ENCODE data around the gene JMJD6. TPM values are rescaled to one million over a fixed set of nuclear protein-coding genes. Genes with fewer than 3 reads are reported as not detected.

Gene JMJD6
- total and polyA plus RNA-seq, 2 experiments from 2014 or later: 11.4 to 12.8 TPM

- Mint-ChIP-seq H3K4me3 (peak overlapping the region; percentile 99), H3K36me3 (ENCODE audit: low read depth) (peaks cover 49% of the 10 kb centered on the region), H3K27ac (peak overlapping the region; percentile 90), H3K27me3 (ENCODE audit: insufficient read depth, low read depth, poor library complexity) (peaks cover 19% of the 10 kb centered on the region), H3K9me3 (peaks cover 9% of the 10 kb centered on the region; the same call in 2 of the 3 replicates), H3K4me1 (peaks cover 22% of the 10 kb centered on the region)
- DNase-seq (ENCODE audit: low spot score) (no peak), ATAC-seq (no peak)
- H3K27me3 ChIP-seq (ENCODE audit: insufficient read depth): no peaks in the 10 kb centered on the region
- H3K4me1 ChIP-seq (ENCODE audit: insufficient read depth): peaks cover 12% of the 10 kb centered on the region; the same call in 1 of the 2 replicates
- peaks cover 26% of the 10 kb centered on the region for H3K36me3 ChIP-seq (ENCODE audit: insufficient read depth)
- H3F3A ChIP-seq (replicated peaks; ENCODE audit: low read depth): peaks cover 25% of the 10 kb centered on the region
- TF ChIP-seq, protein P1, sequence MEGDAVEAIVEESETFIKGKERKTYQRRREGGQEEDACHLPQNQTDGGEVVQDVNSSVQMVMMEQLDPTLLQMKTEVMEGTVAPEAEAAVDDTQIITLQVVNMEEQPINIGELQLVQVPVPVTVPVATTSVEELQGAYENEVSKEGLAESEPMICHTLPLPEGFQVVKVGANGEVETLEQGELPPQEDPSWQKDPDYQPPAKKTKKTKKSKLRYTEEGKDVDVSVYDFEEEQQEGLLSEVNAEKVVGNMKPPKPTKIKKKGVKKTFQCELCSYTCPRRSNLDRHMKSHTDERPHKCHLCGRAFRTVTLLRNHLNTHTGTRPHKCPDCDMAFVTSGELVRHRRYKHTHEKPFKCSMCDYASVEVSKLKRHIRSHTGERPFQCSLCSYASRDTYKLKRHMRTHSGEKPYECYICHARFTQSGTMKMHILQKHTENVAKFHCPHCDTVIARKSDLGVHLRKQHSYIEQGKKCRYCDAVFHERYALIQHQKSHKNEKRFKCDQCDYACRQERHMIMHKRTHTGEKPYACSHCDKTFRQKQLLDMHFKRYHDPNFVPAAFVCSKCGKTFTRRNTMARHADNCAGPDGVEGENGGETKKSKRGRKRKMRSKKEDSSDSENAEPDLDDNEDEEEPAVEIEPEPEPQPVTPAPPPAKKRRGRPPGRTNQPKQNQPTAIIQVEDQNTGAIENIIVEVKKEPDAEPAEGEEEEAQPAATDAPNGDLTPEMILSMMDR (conservative IDR thresholded peaks at IDR 0.05; ENCODE audit: low read depth in 2 of 2): no peak
- TF ChIP-seq EZH2 (IDR thresholded peaks at IDR 0.05; ENCODE audit: low read depth, unreplicated experiment) (no peak), STAT1 (IDR thresholded peaks at IDR 0.05; ENCODE audit: unreplicated experiment) (no peak), ZNF462 (CRISPR knock-in tag; IDR thresholded peaks at IDR 0.05) (no peak), EZH2phosphoT487 (IDR thresholded peaks at IDR 0.05; ENCODE audit: unreplicated experiment) (no peak), ZNF331 (CRISPR knock-in tag; IDR thresholded peaks at IDR 0.05; ENCODE audit: low read depth) (no peak), CREB1 (CRISPR knock-in tag; IDR thresholded peaks at IDR 0.05; ENCODE audit: low read depth) (no peak), NANOG (IDR thresholded peaks at IDR 0.05; ENCODE audit: borderline replicate concordance) (no peak), POLR2AphosphoS5 (IDR thresholded peaks at IDR 0.05; ENCODE audit: low read depth) (no peak)
- H2AFZ ChIP-seq: peak overlapping the region; percentile 73; the same call in 1 of the 2 replicates
- peaks cover 24% of the 10 kb centered on the region for H4K20me1 ChIP-seq (replicated peaks; ENCODE audit: insufficient read depth)
- peak overlapping the region; percentile 68; the same call in 1 of the 2 replicates for H3K27ac ChIP-seq (ENCODE audit: low read depth)
- H3K79me2 ChIP-seq (replicated peaks; ENCODE audit: insufficient read depth): peaks cover 51% of the 10 kb centered on the region
- H3K4me2 ChIP-seq: peak overlapping the region; percentile 88
- peak overlapping the region; percentile 93 for H3K4me3 ChIP-seq
- no peaks in the 10 kb centered on the region for H3K9me2 ChIP-seq (ENCODE audit: insufficient read depth)
These were observed 12.1 kb upstream of the JMJD6 start for GRCh38 chr17:76738468-76738850.

Measured in GM23338 (cell line).